ENCODE data around the gene PPP4R3A. TPM values are rescaled to one million over a fixed set of nuclear protein-coding genes. Genes with fewer than 3 reads are reported as not detected.

PPP4R3A gene
- total RNA-seq, 1 donor from 2014 or later = 57.7 TPM

DNA sequence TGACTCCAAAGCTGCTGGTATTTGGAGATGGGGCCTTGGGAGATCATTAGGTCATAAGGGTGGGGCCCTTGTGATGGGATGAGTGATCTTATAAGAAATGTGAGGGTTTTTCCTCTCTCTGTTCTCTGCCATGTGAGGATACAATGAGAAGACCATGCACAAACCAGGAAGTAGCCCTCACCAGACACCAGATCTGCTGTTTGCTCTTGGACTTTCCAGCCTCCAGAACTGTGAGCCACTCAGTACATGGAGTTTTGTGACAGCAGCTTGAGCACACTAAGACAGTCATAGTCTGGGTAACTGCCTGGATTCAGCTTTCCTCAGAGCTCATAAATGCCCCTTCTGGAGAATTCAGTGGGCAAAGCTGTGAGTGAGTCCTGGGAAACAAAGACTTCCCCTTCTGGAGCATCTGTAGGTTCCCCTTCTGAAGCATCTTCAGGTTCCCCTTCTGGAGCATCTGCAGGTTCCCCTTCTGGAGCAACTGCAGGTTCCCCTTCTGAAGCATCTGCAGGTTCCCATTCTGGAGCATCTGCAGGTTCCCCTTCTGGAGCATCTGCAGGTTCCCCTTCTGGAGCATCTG is 11.0 kb upstream of the PPP4R3A start:
- Mint-ChIP-seq H3K27ac (ENCODE audit: unreplicated experiment) (no peak overlapping the region), H3K9me3 (ENCODE audit: low read depth) (peaks cover 3% of the 10 kb centered on the region), H3K4me3 (ENCODE audit: unreplicated experiment) (no peak overlapping the region), H3K36me3 (ENCODE audit: low read depth) (peaks cover 7% of the 10 kb centered on the region), H3K4me1 (ENCODE audit: low read depth) (no peaks in the 10 kb centered on the region), H3K27me3 (ENCODE audit: low read depth) (peaks cover 12% of the 10 kb centered on the region)
- TF ChIP-seq, protein P1, sequence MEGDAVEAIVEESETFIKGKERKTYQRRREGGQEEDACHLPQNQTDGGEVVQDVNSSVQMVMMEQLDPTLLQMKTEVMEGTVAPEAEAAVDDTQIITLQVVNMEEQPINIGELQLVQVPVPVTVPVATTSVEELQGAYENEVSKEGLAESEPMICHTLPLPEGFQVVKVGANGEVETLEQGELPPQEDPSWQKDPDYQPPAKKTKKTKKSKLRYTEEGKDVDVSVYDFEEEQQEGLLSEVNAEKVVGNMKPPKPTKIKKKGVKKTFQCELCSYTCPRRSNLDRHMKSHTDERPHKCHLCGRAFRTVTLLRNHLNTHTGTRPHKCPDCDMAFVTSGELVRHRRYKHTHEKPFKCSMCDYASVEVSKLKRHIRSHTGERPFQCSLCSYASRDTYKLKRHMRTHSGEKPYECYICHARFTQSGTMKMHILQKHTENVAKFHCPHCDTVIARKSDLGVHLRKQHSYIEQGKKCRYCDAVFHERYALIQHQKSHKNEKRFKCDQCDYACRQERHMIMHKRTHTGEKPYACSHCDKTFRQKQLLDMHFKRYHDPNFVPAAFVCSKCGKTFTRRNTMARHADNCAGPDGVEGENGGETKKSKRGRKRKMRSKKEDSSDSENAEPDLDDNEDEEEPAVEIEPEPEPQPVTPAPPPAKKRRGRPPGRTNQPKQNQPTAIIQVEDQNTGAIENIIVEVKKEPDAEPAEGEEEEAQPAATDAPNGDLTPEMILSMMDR (IDR thresholded peaks at IDR 0.05) = no peak
- DNase-seq (ENCODE audit: low spot score) = no peak

DNA sequence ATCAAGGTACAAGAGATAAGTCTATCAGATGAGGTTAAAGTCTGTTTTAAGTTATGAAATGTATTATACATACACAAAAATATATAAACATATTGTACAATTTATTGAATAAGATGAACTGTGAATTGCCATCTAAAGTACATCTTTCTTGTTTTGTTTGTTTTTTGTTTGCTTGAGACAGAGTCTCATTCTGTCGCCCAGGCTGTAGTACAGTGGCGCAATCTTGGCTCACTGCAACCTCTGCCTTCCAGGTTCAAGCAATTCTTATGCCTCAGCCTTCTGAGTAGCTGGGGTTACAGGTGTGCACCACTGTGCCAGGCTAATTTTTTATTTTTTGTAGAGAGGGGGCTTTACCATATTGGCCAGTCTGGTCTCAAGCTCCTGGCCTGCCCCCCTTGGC is 10.0 kb upstream of the PPP4R3A start:
- peaks cover 12% of the 10 kb centered on the region for H3K27me3 Mint-ChIP-seq (ENCODE audit: low read depth)
- H3K36me3 Mint-ChIP-seq (ENCODE audit: low read depth) = peaks cover 7% of the 10 kb centered on the region
- no peak overlapping the region for H3K4me3 Mint-ChIP-seq (ENCODE audit: unreplicated experiment)
- TF ChIP-seq, protein P1 (IDR thresholded peaks at IDR 0.05) = no peak
- no peak for DNase-seq (ENCODE audit: low spot score)
- no peaks in the 10 kb centered on the region for H3K4me1 Mint-ChIP-seq (ENCODE audit: low read depth)
- peaks cover 3% of the 10 kb centered on the region for H3K9me3 Mint-ChIP-seq (ENCODE audit: low read depth)
- no peak overlapping the region for H3K27ac Mint-ChIP-seq (ENCODE audit: unreplicated experiment)

DNA sequence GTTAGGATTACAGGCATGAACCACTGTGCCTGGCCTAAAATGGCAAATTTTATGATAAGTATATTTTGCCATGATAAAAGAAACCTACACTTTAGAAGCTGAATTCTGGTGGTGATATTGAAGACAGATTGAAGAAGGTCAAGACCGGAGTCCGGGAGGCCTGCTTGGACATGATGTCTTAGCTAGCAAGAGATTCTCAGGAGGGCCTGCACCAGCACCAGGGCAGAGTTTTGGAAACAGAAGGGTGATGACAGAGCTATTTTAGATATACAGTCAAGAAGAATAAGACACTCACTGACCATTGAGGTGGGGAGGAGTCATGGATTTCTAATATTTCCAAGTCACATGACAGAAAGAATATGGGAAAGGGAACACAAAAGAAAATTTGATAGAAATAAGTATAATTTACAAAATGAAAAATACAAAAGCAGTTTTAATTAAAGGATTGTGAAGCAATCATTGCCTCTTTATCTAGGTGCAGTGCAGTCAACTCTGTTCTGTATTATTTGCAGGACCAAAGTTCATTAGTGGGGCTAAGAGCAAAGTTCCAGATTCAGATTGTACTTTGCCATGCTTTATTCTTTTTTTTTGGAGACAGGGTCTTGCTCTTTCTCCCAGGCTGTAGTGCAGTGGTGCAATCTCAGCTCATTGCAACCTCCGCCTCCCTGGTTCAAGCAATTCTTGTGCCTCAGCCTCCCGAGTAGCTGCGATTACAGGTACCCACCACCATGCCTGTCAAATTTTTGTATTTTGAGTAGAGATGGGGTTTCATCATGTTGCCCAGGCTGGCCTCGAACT is 9.3 kb upstream of the PPP4R3A start:
- no peak overlapping the region for H3K27ac Mint-ChIP-seq (ENCODE audit: unreplicated experiment)
- H3K4me1 Mint-ChIP-seq (ENCODE audit: low read depth) = no peaks in the 10 kb centered on the region
- peaks cover 3% of the 10 kb centered on the region for H3K9me3 Mint-ChIP-seq (ENCODE audit: low read depth)
- peaks cover 12% of the 10 kb centered on the region for H3K27me3 Mint-ChIP-seq (ENCODE audit: low read depth)
- no peak for DNase-seq (ENCODE audit: low spot score)
- H3K4me3 Mint-ChIP-seq (ENCODE audit: unreplicated experiment) = no peak overlapping the region
- H3K36me3 Mint-ChIP-seq (ENCODE audit: low read depth) = peaks cover 5% of the 10 kb centered on the region
- TF ChIP-seq, protein P1 (IDR thresholded peaks at IDR 0.05) = no peak

DNA sequence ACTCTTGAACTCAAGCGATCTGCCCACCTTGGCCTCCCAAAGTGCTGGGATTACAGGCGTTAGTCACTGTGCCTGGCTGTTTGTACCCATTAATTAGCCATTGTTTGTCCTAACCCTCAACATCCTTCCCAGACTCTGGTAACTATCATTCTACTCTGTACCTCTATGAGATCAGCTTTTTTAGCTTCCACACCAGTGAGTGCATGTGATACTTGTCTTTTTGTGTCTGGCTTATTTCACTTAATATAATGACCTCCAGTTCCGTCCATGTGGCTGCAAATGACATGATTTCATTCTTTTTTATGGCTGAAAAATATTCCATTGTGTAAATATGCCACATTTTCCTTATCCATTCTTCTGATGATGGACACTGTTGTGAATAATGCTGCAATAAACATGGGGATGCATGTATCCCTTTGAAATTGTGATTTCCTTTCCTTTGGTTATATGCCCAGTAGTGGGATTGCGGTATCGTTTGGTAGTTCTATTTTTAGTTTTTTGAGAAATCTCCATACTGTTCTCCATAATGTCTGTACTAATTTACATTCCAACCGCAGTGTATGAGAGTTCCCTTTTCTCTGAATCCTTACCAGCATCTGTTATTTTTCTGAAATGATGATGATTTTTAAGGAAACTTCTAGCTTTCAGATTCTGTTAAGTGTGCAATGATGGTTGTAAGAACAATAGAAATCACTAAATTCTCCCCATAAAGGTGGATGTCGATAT is 6.7 kb upstream of the PPP4R3A start:
- no peaks in the 10 kb centered on the region for H3K36me3 Mint-ChIP-seq (ENCODE audit: low read depth)
- no peaks in the 10 kb centered on the region for H3K4me1 Mint-ChIP-seq (ENCODE audit: low read depth)
- no peak overlapping the region for H3K4me3 Mint-ChIP-seq (ENCODE audit: unreplicated experiment)
- H3K27me3 Mint-ChIP-seq (ENCODE audit: low read depth) = peaks cover 5% of the 10 kb centered on the region
- H3K27ac Mint-ChIP-seq (ENCODE audit: unreplicated experiment) = no peak overlapping the region
- DNase-seq (ENCODE audit: low spot score) = no peak
- TF ChIP-seq, protein P1 (IDR thresholded peaks at IDR 0.05) = no peak
- H3K9me3 Mint-ChIP-seq (ENCODE audit: low read depth) = peaks cover 3% of the 10 kb centered on the region

DNA sequence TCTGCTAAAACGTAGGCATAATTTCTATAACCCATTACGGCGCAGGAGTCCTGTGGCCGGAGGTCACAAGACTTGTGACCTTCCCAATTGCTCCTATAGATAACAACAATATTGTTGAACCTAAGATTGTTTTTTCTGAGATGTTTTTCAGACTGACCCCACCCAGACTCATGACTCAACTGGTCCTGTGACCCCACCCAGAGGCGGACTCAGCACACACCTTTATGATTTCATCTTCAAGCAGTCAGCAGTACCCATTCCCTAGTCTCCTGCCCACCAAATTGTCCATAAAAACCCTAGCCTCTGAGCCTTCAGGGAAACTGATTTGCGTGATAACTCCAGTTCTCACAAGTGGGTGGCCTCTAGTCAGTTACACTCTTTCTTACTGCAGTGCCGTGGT is 5.9 kb upstream of the PPP4R3A start:
- TF ChIP-seq, protein P1 (IDR thresholded peaks at IDR 0.05) = no peak
- DNase-seq (ENCODE audit: low spot score) = no peak
- Mint-ChIP-seq H3K36me3 (ENCODE audit: low read depth) (no peaks in the 10 kb centered on the region), H3K27ac (ENCODE audit: unreplicated experiment) (no peak overlapping the region), H3K27me3 (ENCODE audit: low read depth) (peaks cover 3% of the 10 kb centered on the region), H3K9me3 (ENCODE audit: low read depth) (peaks cover 2% of the 10 kb centered on the region), H3K4me3 (ENCODE audit: unreplicated experiment) (no peak overlapping the region), H3K4me1 (ENCODE audit: low read depth) (peaks cover 3% of the 10 kb centered on the region)

Data from chondrocyte (in vitro differentiated cells).